ENCODE data around the gene CRB1.

The CRB1 gene

GRCh38 chr1:197413564-197413963 lies 145.5 kb downstream of the CRB1 start:
- no peaks in the 10 kb centered on the region for H3K9me3 ChIP-seq (ENCODE audit: control insufficient read depth, low read length)
- H3K27me3 ChIP-seq (ENCODE audit: control insufficient read depth, insufficient read depth, low read length, poor library complexity, severe bottlenecking), result no peaks in the 10 kb centered on the region
- H3K27ac ChIP-seq (ENCODE audit: insufficient read depth, low read depth, low read length, poor library complexity, severe bottlenecking), result no peak overlapping the region
- no peak overlapping the region for H3K4me3 ChIP-seq (ENCODE audit: insufficient read depth, low read depth, low read length)
- no peaks in the 10 kb centered on the region for H3K4me1 ChIP-seq (ENCODE audit: control insufficient read depth, insufficient read depth, low read length)
- 94 to 95% methylated on average over 1 to 2 of the region's 2 CpGs for WGBS, 2 experiments
- H3K36me3 ChIP-seq (ENCODE audit: control insufficient read depth, insufficient read depth, low read length), result no peaks in the 10 kb centered on the region

- Histone ChIP-seq H3K4me3 (ENCODE audit: insufficient read depth, low read depth, low read length) (no peak overlapping the region), H3K27ac (ENCODE audit: insufficient read depth, low read depth, low read length, poor library complexity, severe bottlenecking) (no peak overlapping the region), H3K4me1 (ENCODE audit: control insufficient read depth, insufficient read depth, low read length) (no peaks in the 10 kb centered on the region), H3K27me3 (ENCODE audit: control insufficient read depth, insufficient read depth, low read length, poor library complexity, severe bottlenecking) (no peaks in the 10 kb centered on the region), H3K36me3 (ENCODE audit: control insufficient read depth, insufficient read depth, low read length) (no peaks in the 10 kb centered on the region), H3K9me3 (ENCODE audit: control insufficient read depth, low read length) (no peaks in the 10 kb centered on the region)
- 97 to 100% methylated on average over 3 of the region's 3 CpGs for WGBS, 2 experiments
Measured at GRCh38 chr1:197415221-197415620, 147.2 kb downstream of the CRB1 start.

GRCh38 chr1:197418693-197419092 lies 150.6 kb downstream of the CRB1 start:
- Histone ChIP-seq H3K27me3 (ENCODE audit: control insufficient read depth, insufficient read depth, low read length, poor library complexity, severe bottlenecking) (no peaks in the 10 kb centered on the region), H3K9me3 (ENCODE audit: control insufficient read depth, low read length) (no peaks in the 10 kb centered on the region), H3K4me1 (ENCODE audit: control insufficient read depth, insufficient read depth, low read length) (no peaks in the 10 kb centered on the region), H3K36me3 (ENCODE audit: control insufficient read depth, insufficient read depth, low read length) (no peaks in the 10 kb centered on the region), H3K27ac (ENCODE audit: insufficient read depth, low read depth, low read length, poor library complexity, severe bottlenecking) (no peak overlapping the region), H3K4me3 (ENCODE audit: insufficient read depth, low read depth, low read length) (no peak overlapping the region)
- 93 to 100% methylated on average over 1 of the region's 1 CpG for WGBS, 2 experiments

- WGBS, 2 experiments, result 100% methylated on average over 1 of the region's 1 CpG
- Histone ChIP-seq H3K27ac (ENCODE audit: insufficient read depth, low read depth, low read length, poor library complexity, severe bottlenecking) (no peak overlapping the region), H3K4me1 (ENCODE audit: control insufficient read depth, insufficient read depth, low read length) (no peaks in the 10 kb centered on the region), H3K36me3 (ENCODE audit: control insufficient read depth, insufficient read depth, low read length) (no peaks in the 10 kb centered on the region), H3K27me3 (ENCODE audit: control insufficient read depth, insufficient read depth, low read length, poor library complexity, severe bottlenecking) (no peaks in the 10 kb centered on the region), H3K9me3 (ENCODE audit: control insufficient read depth, low read length) (no peaks in the 10 kb centered on the region), H3K4me3 (ENCODE audit: insufficient read depth, low read depth, low read length) (no peak overlapping the region)
Measured at GRCh38 chr1:197422993-197423392, 154.9 kb downstream of the CRB1 start.

GRCh38 chr1:197424380-197424779 lies 156.3 kb downstream of the CRB1 start:
- Histone ChIP-seq H3K9me3 (ENCODE audit: control insufficient read depth, low read length) (no peaks in the 10 kb centered on the region), H3K4me1 (ENCODE audit: control insufficient read depth, insufficient read depth, low read length) (no peaks in the 10 kb centered on the region), H3K4me3 (ENCODE audit: insufficient read depth, low read depth, low read length) (no peak overlapping the region), H3K36me3 (ENCODE audit: control insufficient read depth, insufficient read depth, low read length) (no peaks in the 10 kb centered on the region), H3K27me3 (ENCODE audit: control insufficient read depth, insufficient read depth, low read length, poor library complexity, severe bottlenecking) (no peaks in the 10 kb centered on the region), H3K27ac (ENCODE audit: insufficient read depth, low read depth, low read length, poor library complexity, severe bottlenecking) (no peak overlapping the region)
- 93 to 95% methylated on average over 5 to 6 of the region's 6 CpGs for whole genome bisulfite sequencing, 2 experiments

GRCh38 chr1:197429372-197429771 lies 161.3 kb downstream of the CRB1 start:
- Histone ChIP-seq H3K4me3 (ENCODE audit: insufficient read depth, low read depth, low read length) (no peak overlapping the region), H3K9me3 (ENCODE audit: control insufficient read depth, low read length) (no peaks in the 10 kb centered on the region), H3K27me3 (ENCODE audit: control insufficient read depth, insufficient read depth, low read length, poor library complexity, severe bottlenecking) (no peaks in the 10 kb centered on the region), H3K36me3 (ENCODE audit: control insufficient read depth, insufficient read depth, low read length) (no peaks in the 10 kb centered on the region), H3K4me1 (ENCODE audit: control insufficient read depth, insufficient read depth, low read length) (no peaks in the 10 kb centered on the region), H3K27ac (ENCODE audit: insufficient read depth, low read depth, low read length, poor library complexity, severe bottlenecking) (no peak overlapping the region)
- WGBS, 2 experiments, result 93 to 96% methylated on average over 7 of the region's 7 CpGs

GRCh38 chr1:197435224-197435623 lies 167.2 kb downstream of the CRB1 start:
- 69 to 89% methylated on average over 1 of the region's 1 CpG for WGBS, 2 experiments
- peaks cover 4% of the 10 kb centered on the region for H3K4me1 ChIP-seq (ENCODE audit: control insufficient read depth, insufficient read depth, low read length)
- H3K9me3 ChIP-seq (ENCODE audit: control insufficient read depth, low read length), result no peaks in the 10 kb centered on the region
- no peaks in the 10 kb centered on the region for H3K36me3 ChIP-seq (ENCODE audit: control insufficient read depth, insufficient read depth, low read length)
- H3K4me3 ChIP-seq (ENCODE audit: insufficient read depth, low read depth, low read length), result no peak overlapping the region
- no peak overlapping the region for H3K27ac ChIP-seq (ENCODE audit: insufficient read depth, low read depth, low read length, poor library complexity, severe bottlenecking)
- no peaks in the 10 kb centered on the region for H3K27me3 ChIP-seq (ENCODE audit: control insufficient read depth, insufficient read depth, low read length, poor library complexity, severe bottlenecking)

- Histone ChIP-seq H3K27me3 (ENCODE audit: control insufficient read depth, insufficient read depth, low read length, poor library complexity, severe bottlenecking) (no peaks in the 10 kb centered on the region), H3K4me3 (ENCODE audit: insufficient read depth, low read depth, low read length) (no peak overlapping the region), H3K36me3 (ENCODE audit: control insufficient read depth, insufficient read depth, low read length) (no peaks in the 10 kb centered on the region), H3K4me1 (ENCODE audit: control insufficient read depth, insufficient read depth, low read length) (peaks cover 4% of the 10 kb centered on the region), H3K27ac (ENCODE audit: insufficient read depth, low read depth, low read length, poor library complexity, severe bottlenecking) (no peak overlapping the region), H3K9me3 (ENCODE audit: control insufficient read depth, low read length) (no peaks in the 10 kb centered on the region)
- WGBS, 2 experiments, result 92 to 97% methylated on average over 3 of the region's 3 CpGs
Measured at GRCh38 chr1:197437601-197438000, 169.5 kb downstream of the CRB1 start.

- Histone ChIP-seq H3K4me1 (ENCODE audit: control insufficient read depth, insufficient read depth, low read length) (peaks cover 4% of the 10 kb centered on the region), H3K4me3 (ENCODE audit: insufficient read depth, low read depth, low read length) (no peak overlapping the region), H3K27ac (ENCODE audit: insufficient read depth, low read depth, low read length, poor library complexity, severe bottlenecking) (no peak overlapping the region), H3K27me3 (ENCODE audit: control insufficient read depth, insufficient read depth, low read length, poor library complexity, severe bottlenecking) (no peaks in the 10 kb centered on the region), H3K36me3 (ENCODE audit: control insufficient read depth, insufficient read depth, low read length) (no peaks in the 10 kb centered on the region), H3K9me3 (ENCODE audit: control insufficient read depth, low read length) (no peaks in the 10 kb centered on the region)
- WGBS, 2 experiments, result 64 to 65% methylated on average over 3 of the region's 3 CpGs
Measured at GRCh38 chr1:197438010-197438790, 170.1 kb downstream of the CRB1 start.

GRCh38 chr1:197439708-197440280 lies 171.7 kb downstream of the CRB1 start:
- Histone ChIP-seq H3K9me3 (ENCODE audit: control insufficient read depth, low read length) (no peaks in the 10 kb centered on the region), H3K27me3 (ENCODE audit: control insufficient read depth, insufficient read depth, low read length, poor library complexity, severe bottlenecking) (no peaks in the 10 kb centered on the region), H3K36me3 (ENCODE audit: control insufficient read depth, insufficient read depth, low read length) (no peaks in the 10 kb centered on the region), H3K27ac (ENCODE audit: insufficient read depth, low read depth, low read length, poor library complexity, severe bottlenecking) (no peak overlapping the region), H3K4me1 (ENCODE audit: control insufficient read depth, insufficient read depth, low read length) (peaks cover 4% of the 10 kb centered on the region), H3K4me3 (ENCODE audit: insufficient read depth, low read depth, low read length) (no peak overlapping the region)
- 61 to 68% methylated on average over 4 of the region's 4 CpGs for WGBS, 2 experiments
